Upper lobe of left lung (tissue), 4 donors: Measurements from ENCODE around the gene ITGAD.

ENCODE experiments used
- EP300 ChIP-seq, 4 donors: sonication (generic); formaldehyde crosslinking; IDR thresholded peaks; one replicate each; pipeline ENCODE4 v1.5.1; 2017; ENCODE audit warnings: antibody characterized with exemption in 4 of 4, control low read depth in 2 of 4
- POLR2AphosphoS5 ChIP-seq, 2 donors: sonication (generic); formaldehyde crosslinking; IDR thresholded peaks; one replicate each; pipeline ENCODE4 v1.5.1; 2017; ENCODE audit warnings: antibody characterized with exemption in 2 of 2
- TF ChIP-seq, protein P1 (sequence below), 6 experiments: fragments of 450-650 bp in 4 of 6; fragments of 200-600 bp in 2 of 6; sonication (generic) in 2 of 6; IDR thresholded peaks; one replicate each; pipeline ENCODE4 v1.5.1; 2016 to 2019; ENCODE audit warnings: antibody characterized with exemption in 6 of 6

GRCh38 chr16:31436221-31437045 is 43.3 kb downstream of the ITGAD start:
- TF ChIP-seq EP300 (IDR thresholded peaks at IDR 0.05) = no peak
- TF ChIP-seq, protein P1, sequence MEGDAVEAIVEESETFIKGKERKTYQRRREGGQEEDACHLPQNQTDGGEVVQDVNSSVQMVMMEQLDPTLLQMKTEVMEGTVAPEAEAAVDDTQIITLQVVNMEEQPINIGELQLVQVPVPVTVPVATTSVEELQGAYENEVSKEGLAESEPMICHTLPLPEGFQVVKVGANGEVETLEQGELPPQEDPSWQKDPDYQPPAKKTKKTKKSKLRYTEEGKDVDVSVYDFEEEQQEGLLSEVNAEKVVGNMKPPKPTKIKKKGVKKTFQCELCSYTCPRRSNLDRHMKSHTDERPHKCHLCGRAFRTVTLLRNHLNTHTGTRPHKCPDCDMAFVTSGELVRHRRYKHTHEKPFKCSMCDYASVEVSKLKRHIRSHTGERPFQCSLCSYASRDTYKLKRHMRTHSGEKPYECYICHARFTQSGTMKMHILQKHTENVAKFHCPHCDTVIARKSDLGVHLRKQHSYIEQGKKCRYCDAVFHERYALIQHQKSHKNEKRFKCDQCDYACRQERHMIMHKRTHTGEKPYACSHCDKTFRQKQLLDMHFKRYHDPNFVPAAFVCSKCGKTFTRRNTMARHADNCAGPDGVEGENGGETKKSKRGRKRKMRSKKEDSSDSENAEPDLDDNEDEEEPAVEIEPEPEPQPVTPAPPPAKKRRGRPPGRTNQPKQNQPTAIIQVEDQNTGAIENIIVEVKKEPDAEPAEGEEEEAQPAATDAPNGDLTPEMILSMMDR (IDR thresholded peaks at IDR 0.05) = no peak
- no peak for TF ChIP-seq POLR2AphosphoS5 (IDR thresholded peaks at IDR 0.05)
